Endothelial cell of umbilical vein (primary cell): Measurements from ENCODE around the gene MDN1. TPM values are rescaled to one million over a fixed set of nuclear protein-coding genes. Genes with fewer than 3 reads are reported as not detected.

ENCODE experiments used
- BruUV-seq: library from RNA; stranded (reverse); fragments of 400-500 nt; replicated peaks from 2 replicates; lab custom pipeline; 2021; lab: Mats Ljungman, UMichigan
- CTCF ChIA-PET: fragments of 300-600, 350-600 bp; sonication (Branson Sonifier 250); formaldehyde crosslinking; loops from one replicate; lab custom pipeline; 2021; ENCODE audit warnings: antibody characterized with exemption, inconsistent platforms; lab: Charles Lee
- POLR2A ChIA-PET: fragments of 300-600, 350-600 bp; sonication (Branson Sonifier 250); formaldehyde crosslinking; loops from one replicate; lab custom pipeline; 2021; ENCODE audit warnings: antibody characterized with exemption, inconsistent platforms; lab: Charles Lee
- DNase-seq: peaks from one replicate; pipeline ENCODE4 v3.0.0-alpha.2; 2011; ENCODE audit warnings: low read depth, low spot score
- FAIRE-seq: peaks from 2 replicates; lab custom pipeline; 2011; peaks lifted over from hg19 to GRCh38; lab: Jason Lieb, UNC
- H2AFZ ChIP-seq: 2 replicates; pipeline ENCODE4 v1.6.0; 2012; ENCODE audit warnings: low read depth, low read length, control low read depth, inconsistent platforms
- H3K27ac ChIP-seq: 2 replicates; pipeline ENCODE4 v1.5.1; 2011; ENCODE audit warnings: low read depth, mild to moderate bottlenecking, control low read depth, low read length, moderate library complexity; ENCODE audit not compliant: insufficient read depth
- H3K27me3 ChIP-seq, 2 experiments: 2 replicates each; pipeline versions ENCODE4 v1.6.0 to v1.6.1; 2011; ENCODE audit warnings: low read length in 2 of 2, mixed read lengths in 1 of 2; ENCODE audit not compliant: control insufficient read depth in 2 of 2, insufficient read depth in 2 of 2
- H3K36me3 ChIP-seq, 2 experiments: 2 replicates in 1 of 2; 3 replicates in 1 of 2; pipeline ENCODE4 v1.5.1; 2011; ENCODE audit warnings: low read length in 2 of 2, mild to moderate bottlenecking in 1 of 2, moderate library complexity in 1 of 2; ENCODE audit not compliant: control insufficient read depth in 2 of 2, insufficient read depth in 2 of 2; ENCODE audit errors: extremely low read depth in 1 of 2
- H3K4me1 ChIP-seq: 3 replicates; pipeline ENCODE4 v1.5.1; 2011; ENCODE audit warnings: mild to moderate bottlenecking, low read length; ENCODE audit not compliant: control insufficient read depth, insufficient read depth; ENCODE audit errors: extremely low read depth
- H3K4me2 ChIP-seq: 2 replicates; pipeline ENCODE4 v1.6.1; 2011; ENCODE audit warnings: low read length, control low read depth, mixed read lengths; ENCODE audit not compliant: insufficient read depth
- H3K4me3 ChIP-seq, 3 experiments: fragments of 200-600 bp in 1 of 3; sonication (generic), shearing (Covaris generic) in 1 of 3; replicated peaks in 1 of 3; 2 replicates each; pipeline ENCODE4 v1.5.1; 2011 to 2016; ENCODE audit warnings: control low read depth in 3 of 3, low read length in 3 of 3, mild to moderate bottlenecking in 2 of 3, inconsistent platforms in 1 of 3, low read depth in 1 of 3, moderate library complexity in 1 of 3; ENCODE audit not compliant: insufficient read depth in 1 of 3
- H3K79me2 ChIP-seq: 2 replicates; pipeline ENCODE4 v1.6.0; 2012; ENCODE audit warnings: low read length, inconsistent platforms; ENCODE audit not compliant: control insufficient read depth, insufficient read depth
- H3K9ac ChIP-seq: replicated peaks from 2 replicates; pipeline ENCODE3; 2011; ENCODE audit warnings: low read length, control low read depth; ENCODE audit not compliant: insufficient read depth; ENCODE audit errors: extremely low read depth
- H3K9me1 ChIP-seq: replicated peaks from 3 replicates; pipeline ENCODE4 v1.6.0; 2011; ENCODE audit warnings: mild to moderate bottlenecking, low read length; ENCODE audit not compliant: control insufficient read depth, insufficient read depth; ENCODE audit errors: extremely low read depth
- H3K9me3 ChIP-seq: replicated peaks from 2 replicates; pipeline ENCODE4 v1.5.1; 2012; ENCODE audit warnings: low read length, inconsistent platforms; ENCODE audit not compliant: control insufficient read depth, insufficient read depth
- H4K20me1 ChIP-seq: replicated peaks from 2 replicates; pipeline ENCODE3; 2011; ENCODE audit warnings: mild to moderate bottlenecking, low read length; ENCODE audit not compliant: control insufficient read depth, insufficient read depth; ENCODE audit errors: extremely low read depth
- EZH2 ChIP-seq: IDR thresholded peaks from 2 replicates; pipeline ENCODE4 v1.6.1; 2012; ENCODE audit warnings: borderline replicate concordance, low read depth, mild to moderate bottlenecking, moderate library complexity, low read length, inconsistent platforms; ENCODE audit not compliant: severe bottlenecking
- FOS ChIP-seq: IDR thresholded peaks from 2 replicates; pipeline ENCODE4 v1.6.1; 2011; ENCODE audit warnings: mild to moderate bottlenecking, low read length, moderate library complexity, borderline replicate concordance; ENCODE audit not compliant: insufficient read depth
- GATA2 ChIP-seq: IDR thresholded peaks from 2 replicates; pipeline ENCODE4 v1.7.0; 2011; ENCODE audit warnings: low read depth, mild to moderate bottlenecking, moderate library complexity, mixed read lengths, low read length; ENCODE audit not compliant: insufficient read length, insufficient read depth
- JUN ChIP-seq: IDR thresholded peaks from 2 replicates; pipeline ENCODE4 v1.6.1; 2011; ENCODE audit warnings: borderline replicate concordance, low read depth; ENCODE audit not compliant: insufficient read length, insufficient read depth
- MYC ChIP-seq: IDR thresholded peaks from one replicate; pipeline ENCODE4 v1.6.1; 2011; ENCODE audit warnings: mild to moderate bottlenecking, low read depth, low read length
- POLR2A ChIP-seq: IDR thresholded peaks from 2 replicates; pipeline ENCODE4 v1.6.1; 2012; ENCODE audit warnings: low read depth, mild to moderate bottlenecking, control low read depth, low read length
- POLR2AphosphoS5 ChIP-seq: IDR thresholded peaks from 2 replicates; pipeline ENCODE4 v1.6.1; 2012; ENCODE audit warnings: low read depth, mild to moderate bottlenecking, control low read depth, low read length, moderate library complexity; ENCODE audit not compliant: insufficient read depth
- dilution Hi-C: fragments of 300-500 bp; cut with MboI; formaldehyde crosslinking; loops from one replicate; pipeline ENCODE4 v1.15.0; 2019; ENCODE audit warnings: low sequenced_read_pairs; ENCODE audit not compliant: extremely low pct_ligation_motif_present
- intact Hi-C: fragments of 100-400 bp; cut with micrococcal nuclease; formaldehyde crosslinking; loops from one replicate; pipeline ENCODE4 v1.10.0; 2022
- polyA plus RNA-seq, 4 experiments: library from polyadenylated mRNA; depleted of rRNA in 3 of 4; stranded (reverse) in 3 of 4; unstranded in 1 of 4; fragments of >200 nt; gene quantifications; 2 replicates each; pipeline versions ENCODE4 v1.2.1 to v1.2.3, GENCODE V29; 2011 to 2012; ENCODE audit warnings: missing spikeins in 1 of 4
- total RNA-seq: library from RNA; stranded (reverse); gene quantifications from 2 replicates; pipeline ENCODE4 v1.2.3, GENCODE V29; 2021
- TF ChIP-seq, protein P1 (sequence below): IDR thresholded peaks from 2 replicates; pipeline ENCODE4 v1.6.1; 2011; ENCODE audit not compliant: insufficient read depth, insufficient read length
- TF ChIP-seq, protein P2 (sequence below), 2 donors: IDR thresholded peaks; 1 replicate in 1 of 2; 2 replicates in 1 of 2; pipeline ENCODE4 v1.5.1; 2011; ENCODE audit warnings: low read length in 2 of 2, mild to moderate bottlenecking in 2 of 2, moderate library complexity in 2 of 2, control low read depth in 1 of 2, inconsistent platforms in 1 of 2, low read depth in 1 of 2; ENCODE audit not compliant: insufficient read depth in 1 of 2; ENCODE audit errors: extremely low read depth in 1 of 2

Gene MDN1
- total and polyA plus RNA-seq, 2 donors (not counting 3 experiments of a cell fraction or from before 2014, with no cell fraction given) = 9.2 to 39.6 TPM

DNA sequence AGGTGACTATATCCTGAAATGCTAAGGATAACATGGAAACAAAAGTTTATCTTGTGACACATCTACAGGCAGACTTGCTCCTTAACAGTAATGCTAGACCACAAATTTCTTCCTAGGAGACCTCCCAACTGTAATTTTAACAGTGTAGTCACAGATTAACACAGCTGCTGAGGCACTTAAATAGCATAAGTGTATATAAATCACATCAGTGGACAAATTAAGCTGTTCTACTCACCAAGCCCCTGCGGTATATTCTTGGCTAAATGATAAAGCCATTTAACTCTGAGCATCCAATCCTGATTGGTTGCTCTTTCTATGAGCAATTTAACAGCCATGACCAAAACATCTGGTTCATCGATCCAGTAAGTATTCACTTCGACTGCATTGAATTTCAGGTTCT, 107.8 kb downstream of the MDN1 start:
- Histone ChIP-seq H3K4me2 (no peak overlapping the region), H3K4me1 (no peaks in the 10 kb centered on the region), H4K20me1 (no peaks in the 10 kb centered on the region), H3K36me3 (peaks cover 10 to 23% of the 10 kb centered on the region in 2 experiments), H3K27ac (no peak overlapping the region), H2AFZ (no peak overlapping the region), H3K9ac (no peak overlapping the region), H3K4me3 (no peak overlapping the region), H3K27me3 (no peaks in the 10 kb centered on the region), H3K9me1 (no peaks in the 10 kb centered on the region), H3K9me3 (no peaks in the 10 kb centered on the region), H3K79me2 (no peaks in the 10 kb centered on the region)
- BruUV-seq = no TSS peak
- FAIRE-seq (no peak), DNase-seq (no peak)
- dilution Hi-C loops (no loop called here), intact Hi-C loops (no loop called here)
- TF ChIP-seq GATA2 = no peak
- POLR2A ChIA-PET = no interaction called here
- CTCF ChIA-PET = no interaction called here

DNA sequence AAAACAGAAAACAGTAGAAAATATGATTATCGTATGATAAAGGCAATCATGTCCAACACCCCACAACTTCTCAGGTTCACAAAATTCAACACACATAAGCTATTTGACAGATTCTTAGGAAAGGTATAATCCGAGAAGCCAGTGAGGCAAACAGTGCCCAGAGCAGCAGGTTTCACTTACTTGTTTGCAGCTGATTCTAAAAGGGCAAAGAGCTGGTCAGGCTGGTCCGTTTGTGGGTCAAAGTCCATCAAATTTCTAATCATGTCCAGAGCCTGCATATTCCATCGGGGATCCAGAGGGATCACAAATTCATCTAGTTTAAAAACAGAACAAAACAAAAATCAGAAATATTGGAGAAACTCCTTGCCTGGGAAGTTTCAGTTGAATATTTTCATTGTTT, 111.3 kb downstream of the MDN1 start:
- Histone ChIP-seq H3K9me3 (no peaks in the 10 kb centered on the region), H3K4me1 (no peaks in the 10 kb centered on the region), H3K9me1 (no peaks in the 10 kb centered on the region), H3K9ac (no peak overlapping the region), H3K36me3 (peaks cover 6 to 21% of the 10 kb centered on the region in 2 experiments), H2AFZ (no peak overlapping the region), H3K79me2 (no peaks in the 10 kb centered on the region), H4K20me1 (no peaks in the 10 kb centered on the region), H3K4me2 (no peak overlapping the region), H3K27ac (no peak overlapping the region), H3K4me3 (no peak overlapping the region), H3K27me3 (no peaks in the 10 kb centered on the region)
- TF ChIP-seq GATA2 (no peak), JUN (no peak), EZH2 (no peak), POLR2A (no peak), MYC (no peak), FOS (no peak), POLR2AphosphoS5 (no peak)
- TF ChIP-seq, protein P1, sequence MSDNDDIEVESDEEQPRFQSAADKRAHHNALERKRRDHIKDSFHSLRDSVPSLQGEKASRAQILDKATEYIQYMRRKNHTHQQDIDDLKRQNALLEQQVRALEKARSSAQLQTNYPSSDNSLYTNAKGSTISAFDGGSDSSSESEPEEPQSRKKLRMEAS = no peak
- TF ChIP-seq, protein P2, sequence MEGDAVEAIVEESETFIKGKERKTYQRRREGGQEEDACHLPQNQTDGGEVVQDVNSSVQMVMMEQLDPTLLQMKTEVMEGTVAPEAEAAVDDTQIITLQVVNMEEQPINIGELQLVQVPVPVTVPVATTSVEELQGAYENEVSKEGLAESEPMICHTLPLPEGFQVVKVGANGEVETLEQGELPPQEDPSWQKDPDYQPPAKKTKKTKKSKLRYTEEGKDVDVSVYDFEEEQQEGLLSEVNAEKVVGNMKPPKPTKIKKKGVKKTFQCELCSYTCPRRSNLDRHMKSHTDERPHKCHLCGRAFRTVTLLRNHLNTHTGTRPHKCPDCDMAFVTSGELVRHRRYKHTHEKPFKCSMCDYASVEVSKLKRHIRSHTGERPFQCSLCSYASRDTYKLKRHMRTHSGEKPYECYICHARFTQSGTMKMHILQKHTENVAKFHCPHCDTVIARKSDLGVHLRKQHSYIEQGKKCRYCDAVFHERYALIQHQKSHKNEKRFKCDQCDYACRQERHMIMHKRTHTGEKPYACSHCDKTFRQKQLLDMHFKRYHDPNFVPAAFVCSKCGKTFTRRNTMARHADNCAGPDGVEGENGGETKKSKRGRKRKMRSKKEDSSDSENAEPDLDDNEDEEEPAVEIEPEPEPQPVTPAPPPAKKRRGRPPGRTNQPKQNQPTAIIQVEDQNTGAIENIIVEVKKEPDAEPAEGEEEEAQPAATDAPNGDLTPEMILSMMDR (IDR thresholded peaks at IDR 0.05; ENCODE audit: extremely low read depth in 1 of 2, insufficient read depth in 1 of 2, low read depth in 1 of 2, low read length in 2 of 2) = no peak
- POLR2A ChIA-PET = no interaction called here
- BruUV-seq = no TSS peak
- DNase-seq (no peak), FAIRE-seq (no peak)
- dilution Hi-C loops (no loop called here), intact Hi-C loops (no loop called here)
- CTCF ChIA-PET = interaction anchor here (0.9 to 2.0 kb wide), 4 partner anchors 8 to 52 kb away, joined by 3 to 7 read pairs (median 3); no protein-coding TSS in a partner anchor
